ENCODE data around the gene CSNK1D.

DNA sequence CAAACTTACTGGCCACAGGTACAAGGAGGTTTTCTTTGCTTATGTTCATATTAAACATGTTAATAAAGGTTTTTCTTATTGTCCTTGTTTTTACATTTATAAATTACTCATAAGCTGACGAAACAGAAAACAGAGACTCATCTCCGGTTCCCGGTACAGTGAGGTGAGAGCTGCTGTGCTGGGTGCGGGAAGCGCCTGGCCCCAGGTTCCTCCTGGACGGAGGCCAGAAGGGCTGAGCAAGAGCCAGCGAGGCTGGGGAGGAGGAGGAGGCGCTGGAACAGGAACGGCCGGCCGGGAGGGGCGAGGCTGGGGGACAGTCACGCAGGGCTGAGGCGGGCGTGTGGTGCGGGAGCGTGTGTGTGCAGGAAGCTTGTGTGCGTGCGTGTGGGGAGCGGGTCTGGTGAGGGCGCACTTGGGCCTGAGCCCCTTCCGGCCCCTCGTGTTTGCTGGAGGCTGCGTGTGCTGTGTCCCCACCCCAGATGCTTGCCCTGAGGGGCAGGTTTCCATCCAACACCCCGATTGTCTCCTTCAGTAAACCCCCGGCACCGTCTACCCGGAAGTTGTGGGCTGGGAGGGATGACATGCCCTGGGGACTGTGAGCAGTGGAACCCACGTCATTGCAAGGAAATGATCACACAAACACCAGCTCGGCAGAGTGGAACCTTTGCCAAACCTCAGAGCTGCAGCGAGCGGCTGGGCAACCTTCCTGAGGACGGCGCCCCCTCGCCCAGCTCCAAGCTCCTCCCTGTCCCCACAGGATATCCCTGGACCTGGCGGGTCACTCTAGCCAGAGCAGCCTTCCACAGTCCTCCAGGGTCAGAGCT is 24.4 kb upstream of the CSNK1D start:
- TF ChIP-seq, protein P1, sequence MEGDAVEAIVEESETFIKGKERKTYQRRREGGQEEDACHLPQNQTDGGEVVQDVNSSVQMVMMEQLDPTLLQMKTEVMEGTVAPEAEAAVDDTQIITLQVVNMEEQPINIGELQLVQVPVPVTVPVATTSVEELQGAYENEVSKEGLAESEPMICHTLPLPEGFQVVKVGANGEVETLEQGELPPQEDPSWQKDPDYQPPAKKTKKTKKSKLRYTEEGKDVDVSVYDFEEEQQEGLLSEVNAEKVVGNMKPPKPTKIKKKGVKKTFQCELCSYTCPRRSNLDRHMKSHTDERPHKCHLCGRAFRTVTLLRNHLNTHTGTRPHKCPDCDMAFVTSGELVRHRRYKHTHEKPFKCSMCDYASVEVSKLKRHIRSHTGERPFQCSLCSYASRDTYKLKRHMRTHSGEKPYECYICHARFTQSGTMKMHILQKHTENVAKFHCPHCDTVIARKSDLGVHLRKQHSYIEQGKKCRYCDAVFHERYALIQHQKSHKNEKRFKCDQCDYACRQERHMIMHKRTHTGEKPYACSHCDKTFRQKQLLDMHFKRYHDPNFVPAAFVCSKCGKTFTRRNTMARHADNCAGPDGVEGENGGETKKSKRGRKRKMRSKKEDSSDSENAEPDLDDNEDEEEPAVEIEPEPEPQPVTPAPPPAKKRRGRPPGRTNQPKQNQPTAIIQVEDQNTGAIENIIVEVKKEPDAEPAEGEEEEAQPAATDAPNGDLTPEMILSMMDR (conservative IDR thresholded peaks at IDR 0.05 in 1 of 2, IDR thresholded peaks at IDR 0.05 in 1 of 2; ENCODE audit: extremely low read depth in 1 of 2, insufficient read depth in 1 of 2, low read depth in 1 of 2, low read length in 2 of 2) = no peak
- no peak for TF ChIP-seq EZH2 (IDR thresholded peaks at IDR 0.05; ENCODE audit: borderline replicate concordance, low read length)
